Neural crest cell (in vitro differentiated cells): ENCODE measurements around the gene MEGF9. TPM values are rescaled to one million over a fixed set of nuclear protein-coding genes. Genes with fewer than 3 reads are reported as not detected.

Experiments used
- DNase-seq: peaks from one replicate; pipeline ENCODE4 v3.0.0; 2021; ENCODE audit warnings: low read depth, mixed read lengths, low spot score
- H3K27ac Mint-ChIP-seq: one replicate; pipeline ENCODE4 v1.8.0; 2021; ENCODE audit warnings: mild to moderate bottlenecking, mixed read lengths; ENCODE audit not compliant: unreplicated experiment
- H3K27me3 Mint-ChIP-seq: 2 replicates; pipeline ENCODE4 v1.8.0; 2021; ENCODE audit warnings: low read depth, mild to moderate bottlenecking, mixed read lengths
- H3K36me3 Mint-ChIP-seq: 2 replicates; pipeline ENCODE4 v1.8.0; 2021; ENCODE audit warnings: low read depth, mild to moderate bottlenecking, mixed read lengths
- H3K4me1 Mint-ChIP-seq: 2 replicates; pipeline ENCODE4 v1.8.0; 2021; ENCODE audit warnings: mixed read lengths
- H3K4me3 Mint-ChIP-seq: one replicate; pipeline ENCODE4 v1.8.0; 2021; ENCODE audit warnings: mild to moderate bottlenecking, mixed read lengths
- H3K9me3 Mint-ChIP-seq: 2 replicates; pipeline ENCODE4 v1.8.0; 2021; ENCODE audit warnings: mixed read lengths
- total RNA-seq: library from RNA; stranded (reverse); gene quantifications from 2 replicates; pipeline ENCODE4 v1.2.1, GENCODE V29; 2021
- TF ChIP-seq, protein P1 (sequence below): fragments of 200-600 bp; sonication (generic); conservative IDR thresholded peaks from 2 replicates; pipeline ENCODE4 v1.5.0; 2021; ENCODE audit warnings: antibody characterized with exemption, mild to moderate bottlenecking

MEGF9 gene
- total RNA-seq, 1 donor from 2014 or later, result 22.2 TPM

DNA sequence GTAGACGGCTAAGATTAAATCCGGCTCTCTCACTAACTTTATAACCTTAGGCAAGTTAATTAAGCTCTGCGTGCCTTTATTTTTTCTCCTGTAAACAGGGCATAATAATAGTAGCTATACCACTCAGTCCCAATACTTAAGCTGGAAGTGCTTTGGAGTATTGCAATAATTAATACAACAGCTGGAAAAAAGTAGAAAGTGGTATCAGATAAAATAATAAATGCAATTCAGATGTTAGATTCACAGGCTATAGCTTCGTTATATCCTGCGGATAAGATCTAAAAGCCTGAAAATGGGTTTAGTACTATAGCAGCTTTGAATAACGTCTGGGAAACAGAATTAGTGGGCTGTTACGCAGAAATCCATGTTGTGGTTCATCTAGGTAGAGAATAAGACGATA is 51.8 kb downstream of the MEGF9 start:
- H3K27ac Mint-ChIP-seq, result no peak overlapping the region
- H3K27me3 Mint-ChIP-seq, result no peaks in the 10 kb centered on the region
- TF ChIP-seq, protein P1, sequence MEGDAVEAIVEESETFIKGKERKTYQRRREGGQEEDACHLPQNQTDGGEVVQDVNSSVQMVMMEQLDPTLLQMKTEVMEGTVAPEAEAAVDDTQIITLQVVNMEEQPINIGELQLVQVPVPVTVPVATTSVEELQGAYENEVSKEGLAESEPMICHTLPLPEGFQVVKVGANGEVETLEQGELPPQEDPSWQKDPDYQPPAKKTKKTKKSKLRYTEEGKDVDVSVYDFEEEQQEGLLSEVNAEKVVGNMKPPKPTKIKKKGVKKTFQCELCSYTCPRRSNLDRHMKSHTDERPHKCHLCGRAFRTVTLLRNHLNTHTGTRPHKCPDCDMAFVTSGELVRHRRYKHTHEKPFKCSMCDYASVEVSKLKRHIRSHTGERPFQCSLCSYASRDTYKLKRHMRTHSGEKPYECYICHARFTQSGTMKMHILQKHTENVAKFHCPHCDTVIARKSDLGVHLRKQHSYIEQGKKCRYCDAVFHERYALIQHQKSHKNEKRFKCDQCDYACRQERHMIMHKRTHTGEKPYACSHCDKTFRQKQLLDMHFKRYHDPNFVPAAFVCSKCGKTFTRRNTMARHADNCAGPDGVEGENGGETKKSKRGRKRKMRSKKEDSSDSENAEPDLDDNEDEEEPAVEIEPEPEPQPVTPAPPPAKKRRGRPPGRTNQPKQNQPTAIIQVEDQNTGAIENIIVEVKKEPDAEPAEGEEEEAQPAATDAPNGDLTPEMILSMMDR, result no peak
- H3K4me1 Mint-ChIP-seq, result peaks cover 30% of the 10 kb centered on the region
- DNase-seq, result no peak
- H3K36me3 Mint-ChIP-seq, result peaks cover 4% of the 10 kb centered on the region
- H3K4me3 Mint-ChIP-seq, result no peak overlapping the region
- H3K9me3 Mint-ChIP-seq, result no peaks in the 10 kb centered on the region

DNA sequence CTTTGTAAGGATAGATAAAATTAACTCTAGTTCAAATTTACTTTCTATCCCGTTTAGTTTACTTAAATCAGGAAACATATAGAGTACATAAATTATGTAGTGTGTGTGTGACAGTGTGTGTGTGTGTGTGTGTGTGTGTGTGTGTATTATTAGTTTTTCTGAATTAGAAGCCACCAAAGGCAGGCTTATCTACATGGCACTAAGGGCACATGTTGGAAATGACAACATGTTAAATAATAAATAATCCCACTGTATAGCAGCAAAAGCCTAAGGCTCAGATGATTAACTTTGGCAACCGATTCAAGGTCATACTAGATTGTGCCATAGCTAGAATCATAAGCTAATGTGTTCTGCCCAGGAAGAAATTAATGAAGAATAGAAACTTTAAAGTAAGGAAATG is 54.6 kb downstream of the MEGF9 start:
- Mint-ChIP-seq H3K27me3 (no peaks in the 10 kb centered on the region), H3K9me3 (no peaks in the 10 kb centered on the region), H3K4me3 (no peak overlapping the region), H3K27ac (no peak overlapping the region), H3K4me1 (peaks cover 24% of the 10 kb centered on the region), H3K36me3 (no peaks in the 10 kb centered on the region)
- no peak for DNase-seq
- TF ChIP-seq, protein P1, result no peak

DNA sequence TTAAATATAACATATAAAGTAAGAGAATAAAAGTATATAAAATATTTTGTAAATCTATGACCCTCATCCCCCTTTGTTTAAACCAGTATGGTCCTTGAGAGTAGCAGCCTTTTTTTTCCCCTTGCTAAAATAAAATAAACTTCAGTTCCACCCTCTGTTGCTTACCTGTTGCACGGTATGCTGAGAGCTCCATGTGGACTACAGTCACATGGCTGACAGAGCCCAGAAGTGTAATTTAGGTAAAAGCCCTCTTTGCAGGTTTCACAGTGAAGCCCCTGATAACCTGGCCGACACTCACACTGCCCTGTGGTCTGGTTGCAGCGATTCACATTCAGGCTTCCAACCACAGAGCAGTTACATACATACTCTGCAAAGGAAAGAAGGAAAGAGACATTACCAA is 55.1 kb downstream of the MEGF9 start:
- no peaks in the 10 kb centered on the region for H3K36me3 Mint-ChIP-seq
- H3K4me1 Mint-ChIP-seq, result peaks cover 20% of the 10 kb centered on the region
- no peaks in the 10 kb centered on the region for H3K9me3 Mint-ChIP-seq
- no peak for DNase-seq
- no peak overlapping the region for H3K27ac Mint-ChIP-seq
- TF ChIP-seq, protein P1, result no peak
- H3K27me3 Mint-ChIP-seq, result no peaks in the 10 kb centered on the region
- no peak overlapping the region for H3K4me3 Mint-ChIP-seq

DNA sequence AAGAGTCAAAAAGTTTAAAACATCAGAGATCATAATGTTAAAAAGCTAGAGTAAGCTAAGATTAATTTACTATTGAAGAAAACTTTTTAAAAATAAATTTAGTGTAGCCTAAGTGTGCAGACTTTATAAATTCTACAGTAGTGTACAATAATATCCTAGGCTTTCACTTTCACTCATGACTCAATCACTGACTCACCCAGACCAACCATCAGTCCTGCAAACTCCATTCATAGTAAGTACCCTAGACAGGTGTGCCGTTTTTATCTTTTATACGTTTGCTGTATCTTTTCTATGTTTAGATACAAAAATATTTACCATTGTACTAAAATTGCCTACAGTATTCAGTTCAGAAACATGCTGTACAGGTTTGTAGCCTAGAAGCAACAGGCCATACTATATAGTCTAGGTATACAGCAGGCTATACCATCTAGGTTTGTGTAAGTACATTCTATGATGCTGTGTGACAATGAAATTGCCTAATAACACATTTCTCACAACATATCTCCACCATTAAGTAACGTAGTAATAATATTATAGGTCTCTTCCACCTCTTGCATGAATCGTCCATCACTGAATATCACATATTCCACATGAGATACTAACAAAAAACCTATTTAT is 59.2 kb downstream of the MEGF9 start:
- H3K36me3 Mint-ChIP-seq, result peaks cover 3% of the 10 kb centered on the region
- H3K9me3 Mint-ChIP-seq, result no peaks in the 10 kb centered on the region
- H3K4me1 Mint-ChIP-seq, result peaks cover 14% of the 10 kb centered on the region
- DNase-seq, result no peak
- no peak overlapping the region for H3K4me3 Mint-ChIP-seq
- H3K27me3 Mint-ChIP-seq, result no peaks in the 10 kb centered on the region
- TF ChIP-seq, protein P1, result no peak
- no peak overlapping the region for H3K27ac Mint-ChIP-seq

DNA sequence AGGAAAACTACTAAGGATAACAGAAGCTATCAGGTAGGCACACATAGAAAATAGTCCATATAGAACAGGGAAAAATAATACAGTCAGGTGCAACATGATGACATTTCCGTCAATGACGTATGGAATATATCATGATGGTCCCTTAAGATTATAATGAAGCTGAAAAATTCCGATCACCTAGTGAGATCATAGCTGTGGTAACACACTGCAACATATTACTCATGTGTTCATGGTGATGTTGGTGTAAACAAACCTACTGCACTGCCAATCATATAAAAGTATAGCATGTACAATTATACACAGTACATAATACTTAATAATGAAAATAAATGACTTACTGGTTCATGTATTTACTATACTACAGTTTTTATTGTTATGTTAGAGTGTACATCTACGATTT is 60.0 kb downstream of the MEGF9 start:
- peaks cover 3% of the 10 kb centered on the region for H3K36me3 Mint-ChIP-seq
- H3K9me3 Mint-ChIP-seq, result no peaks in the 10 kb centered on the region
- H3K4me3 Mint-ChIP-seq, result no peak overlapping the region
- no peak for DNase-seq
- TF ChIP-seq, protein P1, result no peak
- no peaks in the 10 kb centered on the region for H3K27me3 Mint-ChIP-seq
- peaks cover 14% of the 10 kb centered on the region for H3K4me1 Mint-ChIP-seq
- no peak overlapping the region for H3K27ac Mint-ChIP-seq
